ENCODE results near the gene CFAP251. TPM values are rescaled to one million over a fixed set of nuclear protein-coding genes. Genes with fewer than 3 reads are reported as not detected.
A peak's percentile ranks its signal among the peaks of the same experiment; 100 is the strongest.

CFAP251 gene
- total and polyA plus RNA-seq, 10 of the 15 experiments (the other 5 are each of a cell fraction or from before 2014, with no cell fraction given), result 0.10 to 0.97 (median 0.64) TPM

DNA sequence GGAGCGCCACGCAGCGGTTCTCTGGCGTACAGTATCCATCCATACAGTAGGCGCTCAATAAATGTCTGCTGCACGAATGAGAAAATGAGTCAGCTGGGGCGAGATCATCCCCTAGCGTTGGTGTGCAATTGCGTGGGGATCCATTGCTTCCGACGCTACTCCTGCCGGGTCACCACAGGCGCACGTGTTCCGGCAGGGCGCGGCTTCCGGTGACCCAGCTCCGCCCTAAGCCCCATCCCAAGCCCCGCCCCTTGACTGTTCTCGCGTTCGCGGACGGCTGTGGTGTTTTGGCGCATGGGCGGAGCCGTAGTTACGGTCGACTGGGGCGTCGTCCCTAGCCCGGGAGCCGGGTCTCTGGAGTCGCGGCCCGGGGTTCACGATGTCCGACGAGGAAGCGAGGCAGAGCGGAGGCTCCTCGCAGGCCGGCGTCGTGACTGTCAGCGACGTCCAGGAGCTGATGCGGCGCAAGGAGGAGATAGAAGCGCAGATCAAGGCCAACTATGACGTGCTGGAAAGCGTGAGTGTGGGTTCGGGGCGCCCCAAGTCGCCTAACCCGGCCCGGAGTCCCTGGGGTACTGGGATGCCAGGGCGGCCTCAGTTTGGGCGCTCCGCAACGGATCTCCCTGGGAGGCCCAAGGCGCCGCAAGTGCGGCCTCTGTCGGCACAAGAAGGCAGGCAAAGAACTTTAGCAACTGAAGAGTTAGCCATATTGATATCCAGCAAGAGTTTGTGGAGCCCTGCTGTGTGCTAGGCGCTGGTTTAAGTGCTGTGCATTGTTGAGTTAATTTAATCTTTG lies 29.7 kb upstream of the CFAP251 start, which contains the start of gene PSMD9:
Gene PSMD9, plus strand, starts transcription at position 313 of the 796 bp plus-strand sequence. Its CDS starts 67 bp downstream, at position 380.
- peaks cover 21% of the 10 kb centered on the region for H3K79me2 ChIP-seq (ENCODE audit: control insufficient read depth, insufficient read depth, low read length)
- BruUV-seq (replicated peaks), result TSS peak; percentile 89
- ATAC-seq (peak; percentile 98), FAIRE-seq (peak; percentile 98), DNase-seq (ENCODE audit: low read depth, low spot score) (peak; percentile 90)
- ChIA-PET POLR2A (interaction anchor here (0.6 to 2.0 kb wide), 9 partner anchors 18 to 190 kb away, joined by 4 to 11 read pairs (median 5); partner anchors contain the start of genes MLXIP, SETD1B and TMEM120B), SMC1A (ENCODE audit: uncharacterized antibody, unreplicated experiment) (interaction anchor here (0.7 to 2.7 kb wide), 8 partner anchors 11 to 338 kb away, joined by 3 to 36 read pairs (median 4); partner anchors contain the start of gene RHOF), CTCF (interaction anchor here (0.7 to 4.6 kb wide), 22 partner anchors 9 to 588 kb away, joined by 3 to 90 read pairs (median 4); partner anchors contain the start of genes CFAP251, RHOF and TMEM120B), RAD21 (ENCODE audit: unreplicated experiment) (interaction anchor here (0.5 to 5.3 kb wide), 13 partner anchors 30 to 234 kb away, joined by 3 to 54 read pairs (median 3); partner anchors contain the start of genes CFAP251 and RHOF)
- peak within 1 kb of the TSS; percentile 65 for H3K4me2 ChIP-seq (ENCODE audit: control insufficient read depth, insufficient read depth)
- H2AFZ ChIP-seq (ENCODE audit: control insufficient read depth, low read depth, low read length), result peak within 1 kb of the TSS; percentile 89
- no peaks in the 10 kb centered on the region for H3K9me3 ChIP-seq (replicated peaks; ENCODE audit: control insufficient read depth, insufficient read depth, low read length)
- peak within 1 kb of the TSS; percentile 76 for H3K9ac ChIP-seq (ENCODE audit: control insufficient read depth, insufficient read depth, low read length)
- no peaks in the 10 kb centered on the region; a peak in 2 of 4 replicates for H3K36me3 ChIP-seq (ENCODE audit: control insufficient read depth in 2 of 2, insufficient read depth in 2 of 2, low read length in 1 of 2)
- intact Hi-C loops (cut with micrococcal nuclease; ENCODE audit: unreplicated experiment), result loop anchor here (1.0 to 5.0 kb wide), 2 partner anchors 94 to 201 kb away; no protein-coding TSS in a partner anchor
- in situ Hi-C loops (cut with MboI), result loop anchor here (5.0 kb wide), 1 partner anchor 91 kb away; no protein-coding TSS in a partner anchor
- peak within 1 kb of the TSS; percentile 84 for H3K27ac ChIP-seq (ENCODE audit: control insufficient read depth, insufficient read depth)
- WGBS (ENCODE audit: insufficient coverage, insufficient replicate concordance, low lambda C conversion rate, missing lambda C conversion rate), result under 1% methylated on average over 67 of the region's 67 CpGs
- peaks cover 5% of the 10 kb centered on the region; the same call in 1 of the 2 replicates for H3K4me1 ChIP-seq (ENCODE audit: control insufficient read depth, insufficient read depth, low read length)
- H4K20me1 ChIP-seq (ENCODE audit: control insufficient read depth, insufficient read depth), result no peaks in the 10 kb centered on the region
- peak within 1 kb of the TSS; percentile 89 for H3K4me3 ChIP-seq
- H3K27me3 ChIP-seq (replicated peaks in 1 of 2; ENCODE audit: control insufficient read depth in 2 of 2, insufficient read depth in 2 of 2, low read length in 1 of 2), result no peaks in the 10 kb centered on the region
- TF ChIP-seq FOS (IDR thresholded peaks at IDR 0.05; ENCODE audit: borderline replicate concordance, extremely low read depth, insufficient read length) (no peak), IKZF1 (conservative IDR thresholded peaks at IDR 0.05) (peak; percentile 86), NRF1 (conservative IDR thresholded peaks at IDR 0.05; ENCODE audit: low read depth, low read length) (no peak), GATAD2B (conservative IDR thresholded peaks at IDR 0.05; ENCODE audit: low read depth) (peak; percentile 73), POU2F2 (IDR thresholded peaks at IDR 0.05; ENCODE audit: borderline replicate concordance, low read depth, low read length) (peak; percentile 71; the same call in 2 of the 3 replicates), BHLHE40 (IDR thresholded peaks at IDR 0.05; ENCODE audit: borderline replicate concordance in 1 of 2, low read depth in 2 of 2, low read length in 1 of 2) (peak; percentile 99), NR2F1 (conservative IDR thresholded peaks at IDR 0.05) (peak; percentile 76), IRF4 (IDR thresholded peaks at IDR 0.05; ENCODE audit: low read depth, low read length) (no peak), STAT1 (conservative IDR thresholded peaks at IDR 0.05) (0 out of 2 replicates have a peak, but pooled peaks have one; percentile 24), DPF2 (IDR thresholded peaks at IDR 0.05) (peak; percentile 74), YBX1 (IDR thresholded peaks at IDR 0.05) (no peak), BRCA1 (IDR thresholded peaks at IDR 0.05; ENCODE audit: low read depth, low read length) (0 out of 2 replicates have a peak, but pooled peaks have one; percentile 16), BACH1 (IDR thresholded peaks at IDR 0.05; ENCODE audit: borderline replicate concordance) (peak; percentile 90), NR2C1 (IDR thresholded peaks at IDR 0.05) (peak; percentile 98), ETV6 (conservative IDR thresholded peaks at IDR 0.05 in 1 of 2, IDR thresholded peaks at IDR 0.05 in 1 of 2; ENCODE audit: borderline replicate concordance in 1 of 2, low read depth in 1 of 2) (0 out of 4 replicates have a peak, but pooled peaks of 1 of the 2 experiments have one; percentile 30), NFXL1 (IDR thresholded peaks at IDR 0.05; ENCODE audit: borderline replicate concordance) (no peak), RB1 (IDR thresholded peaks at IDR 0.05; ENCODE audit: borderline replicate concordance) (no peak; the same call in 1 of the 2 replicates), RAD21 (IDR thresholded peaks at IDR 0.05; ENCODE audit: insufficient read depth, low read depth, low read length) (peak; percentile 64), ZNF24 (IDR thresholded peaks at IDR 0.05) (peak; percentile 68; the same call in 1 of the 2 replicates)
- TF ChIP-seq, protein P1, sequence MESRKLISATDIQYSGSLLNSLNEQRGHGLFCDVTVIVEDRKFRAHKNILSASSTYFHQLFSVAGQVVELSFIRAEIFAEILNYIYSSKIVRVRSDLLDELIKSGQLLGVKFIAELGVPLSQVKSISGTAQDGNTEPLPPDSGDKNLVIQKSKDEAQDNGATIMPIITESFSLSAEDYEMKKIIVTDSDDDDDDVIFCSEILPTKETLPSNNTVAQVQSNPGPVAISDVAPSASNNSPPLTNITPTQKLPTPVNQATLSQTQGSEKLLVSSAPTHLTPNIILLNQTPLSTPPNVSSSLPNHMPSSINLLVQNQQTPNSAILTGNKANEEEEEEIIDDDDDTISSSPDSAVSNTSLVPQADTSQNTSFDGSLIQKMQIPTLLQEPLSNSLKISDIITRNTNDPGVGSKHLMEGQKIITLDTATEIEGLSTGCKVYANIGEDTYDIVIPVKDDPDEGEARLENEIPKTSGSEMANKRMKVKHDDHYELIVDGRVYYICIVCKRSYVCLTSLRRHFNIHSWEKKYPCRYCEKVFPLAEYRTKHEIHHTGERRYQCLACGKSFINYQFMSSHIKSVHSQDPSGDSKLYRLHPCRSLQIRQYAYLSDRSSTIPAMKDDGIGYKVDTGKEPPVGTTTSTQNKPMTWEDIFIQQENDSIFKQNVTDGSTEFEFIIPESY (IDR thresholded peaks at IDR 0.05), result no peak
- TF ChIP-seq, protein P2, sequence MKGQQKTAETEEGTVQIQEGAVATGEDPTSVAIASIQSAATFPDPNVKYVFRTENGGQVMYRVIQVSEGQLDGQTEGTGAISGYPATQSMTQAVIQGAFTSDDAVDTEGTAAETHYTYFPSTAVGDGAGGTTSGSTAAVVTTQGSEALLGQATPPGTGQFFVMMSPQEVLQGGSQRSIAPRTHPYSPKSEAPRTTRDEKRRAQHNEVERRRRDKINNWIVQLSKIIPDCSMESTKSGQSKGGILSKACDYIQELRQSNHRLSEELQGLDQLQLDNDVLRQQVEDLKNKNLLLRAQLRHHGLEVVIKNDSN (IDR thresholded peaks at IDR 0.05; ENCODE audit: borderline replicate concordance, extremely low read length, insufficient read depth, low read depth, low read length), result peak; percentile 88

Measured in GM12878 (cell line).